Breast epithelium (tissue), 3 donors: Measurements from ENCODE around the gene LTBP2.

Experiments
- CTCF ChIP-seq, 3 donors: fragments of 450-650 bp; IDR thresholded peaks; one replicate each; pipeline ENCODE4 v1.5.1; 2016 to 2017; ENCODE audit warnings: antibody characterized with exemption in 3 of 3, mild to moderate bottlenecking in 3 of 3, moderate library complexity in 3 of 3
- POLR2A ChIP-seq: fragments of 450-650 bp; IDR thresholded peaks from one replicate; pipeline ENCODE4 v1.6.1; 2016; ENCODE audit warnings: antibody characterized with exemption, mild to moderate bottlenecking, moderate library complexity
- POLR2AphosphoS5 ChIP-seq, 3 donors: sonication (generic); formaldehyde crosslinking; IDR thresholded peaks; one replicate each; pipeline ENCODE4 v1.6.1; 2017; ENCODE audit warnings: antibody characterized with exemption in 3 of 3

DNA sequence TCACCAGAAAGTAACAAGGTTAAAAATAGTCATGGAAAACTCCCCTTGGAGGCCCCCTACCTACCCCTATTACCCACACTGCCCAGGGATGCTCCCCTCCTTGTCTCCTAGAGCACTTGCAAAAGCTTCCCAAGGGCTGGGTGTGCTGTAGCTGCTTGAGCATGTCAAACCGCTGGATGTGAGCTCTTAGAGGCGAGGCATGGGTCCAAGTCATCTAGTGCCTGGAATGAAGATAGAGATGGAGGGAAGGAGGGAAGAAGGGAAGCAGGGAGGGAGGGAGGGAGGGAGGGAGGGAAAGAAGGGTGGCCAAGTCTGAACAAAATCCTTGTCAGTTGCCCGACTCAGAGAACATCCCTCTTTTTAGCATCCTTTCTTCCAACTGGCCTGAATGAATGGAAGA, 43.1 kb downstream of the LTBP2 start:
- TF ChIP-seq POLR2A (no peak), CTCF (IDR thresholded peaks at IDR 0.05) (no peak), POLR2AphosphoS5 (IDR thresholded peaks at IDR 0.05) (no peak)
